Liver (tissue), 3 donors: ENCODE data around the gene PODN.

ENCODE experiments used
- GABPA ChIP-seq, 2 donors: IDR thresholded peaks in 1 of 2; conservative IDR thresholded peaks in 1 of 2; 2 replicates each; pipeline ENCODE4 v1.6.1; 2016; ENCODE audit warnings: antibody characterized with exemption in 2 of 2, mild to moderate bottlenecking in 1 of 2, moderate library complexity in 1 of 2
- HNF4A ChIP-seq, 2 donors: conservative IDR thresholded peaks; 2 replicates each; pipeline ENCODE4 v1.6.1; 2016; ENCODE audit warnings: antibody characterized with exemption in 2 of 2, mild to moderate bottlenecking in 2 of 2
- JUND ChIP-seq, 2 donors: IDR thresholded peaks; 2 replicates each; pipeline ENCODE4 v1.6.1; 2016; ENCODE audit warnings: antibody characterized with exemption in 2 of 2
- RXRA ChIP-seq, 2 donors: IDR thresholded peaks; 2 replicates each; pipeline ENCODE4 v1.6.1; 2017 to 2018; ENCODE audit warnings: antibody characterized with exemption in 2 of 2, mild to moderate bottlenecking in 1 of 2
- YY1 ChIP-seq: IDR thresholded peaks from 2 replicates; pipeline ENCODE4 v1.6.1; 2016; ENCODE audit warnings: antibody characterized with exemption, mild to moderate bottlenecking
- TF ChIP-seq, protein P1 (sequence below): fragments of 150-350 bp; IDR thresholded peaks from 2 replicates; pipeline ENCODE4 v1.5.1; 2017; ENCODE audit warnings: improper control_type of control experiment, low read depth, low read length; ENCODE audit not compliant: missing input control
- TF ChIP-seq, protein P2 (sequence below): IDR thresholded peaks from 2 replicates; pipeline ENCODE4 v1.6.1; 2016; ENCODE audit warnings: antibody characterized with exemption, mild to moderate bottlenecking
- TF ChIP-seq, protein P3 (sequence below): IDR thresholded peaks from 2 replicates; pipeline ENCODE4 v1.6.1; 2016; ENCODE audit warnings: antibody characterized with exemption
- TF ChIP-seq, protein P4 (sequence below): IDR thresholded peaks from 2 replicates; pipeline ENCODE4 v1.6.1; 2016; ENCODE audit warnings: antibody characterized with exemption
- donor health status: healthy.
- donor health status: healthy.

DNA sequence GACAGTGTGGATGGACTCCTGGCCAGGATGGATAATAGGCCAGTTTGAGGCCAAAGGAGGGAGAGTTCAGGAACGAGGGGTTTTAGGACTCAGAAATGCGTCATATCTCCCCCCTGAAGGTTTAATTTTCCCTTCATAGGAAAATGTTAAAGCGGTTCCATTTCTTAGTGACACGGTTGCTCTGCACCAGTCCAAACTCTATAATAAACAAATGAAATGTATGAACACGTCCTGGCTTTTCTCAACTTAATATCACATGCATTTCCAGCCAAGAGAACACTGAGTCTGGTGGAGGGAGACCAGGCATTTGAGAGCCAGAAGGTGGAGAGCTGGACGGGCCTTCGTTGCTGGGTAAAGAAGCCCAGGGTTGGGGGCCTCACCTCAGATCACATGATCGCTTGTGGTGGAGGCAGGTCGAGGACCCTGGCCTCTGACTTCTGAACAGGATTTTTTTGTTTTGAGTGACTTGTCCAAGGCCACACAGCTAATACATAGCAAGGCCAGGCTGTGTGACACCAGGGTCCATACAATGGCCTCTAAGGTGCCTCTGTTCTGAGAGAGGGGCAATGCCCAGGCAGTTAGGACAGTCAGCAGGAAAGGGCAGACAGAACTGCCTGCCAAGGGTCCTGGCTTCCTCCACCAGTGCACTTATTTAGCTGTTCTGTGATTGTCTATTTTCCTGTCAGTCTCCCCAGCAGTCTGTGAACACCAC lies 69.0 kb downstream of the PODN start:
- TF ChIP-seq, protein P1, sequence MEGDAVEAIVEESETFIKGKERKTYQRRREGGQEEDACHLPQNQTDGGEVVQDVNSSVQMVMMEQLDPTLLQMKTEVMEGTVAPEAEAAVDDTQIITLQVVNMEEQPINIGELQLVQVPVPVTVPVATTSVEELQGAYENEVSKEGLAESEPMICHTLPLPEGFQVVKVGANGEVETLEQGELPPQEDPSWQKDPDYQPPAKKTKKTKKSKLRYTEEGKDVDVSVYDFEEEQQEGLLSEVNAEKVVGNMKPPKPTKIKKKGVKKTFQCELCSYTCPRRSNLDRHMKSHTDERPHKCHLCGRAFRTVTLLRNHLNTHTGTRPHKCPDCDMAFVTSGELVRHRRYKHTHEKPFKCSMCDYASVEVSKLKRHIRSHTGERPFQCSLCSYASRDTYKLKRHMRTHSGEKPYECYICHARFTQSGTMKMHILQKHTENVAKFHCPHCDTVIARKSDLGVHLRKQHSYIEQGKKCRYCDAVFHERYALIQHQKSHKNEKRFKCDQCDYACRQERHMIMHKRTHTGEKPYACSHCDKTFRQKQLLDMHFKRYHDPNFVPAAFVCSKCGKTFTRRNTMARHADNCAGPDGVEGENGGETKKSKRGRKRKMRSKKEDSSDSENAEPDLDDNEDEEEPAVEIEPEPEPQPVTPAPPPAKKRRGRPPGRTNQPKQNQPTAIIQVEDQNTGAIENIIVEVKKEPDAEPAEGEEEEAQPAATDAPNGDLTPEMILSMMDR, result no peak
- TF ChIP-seq, protein P2, sequence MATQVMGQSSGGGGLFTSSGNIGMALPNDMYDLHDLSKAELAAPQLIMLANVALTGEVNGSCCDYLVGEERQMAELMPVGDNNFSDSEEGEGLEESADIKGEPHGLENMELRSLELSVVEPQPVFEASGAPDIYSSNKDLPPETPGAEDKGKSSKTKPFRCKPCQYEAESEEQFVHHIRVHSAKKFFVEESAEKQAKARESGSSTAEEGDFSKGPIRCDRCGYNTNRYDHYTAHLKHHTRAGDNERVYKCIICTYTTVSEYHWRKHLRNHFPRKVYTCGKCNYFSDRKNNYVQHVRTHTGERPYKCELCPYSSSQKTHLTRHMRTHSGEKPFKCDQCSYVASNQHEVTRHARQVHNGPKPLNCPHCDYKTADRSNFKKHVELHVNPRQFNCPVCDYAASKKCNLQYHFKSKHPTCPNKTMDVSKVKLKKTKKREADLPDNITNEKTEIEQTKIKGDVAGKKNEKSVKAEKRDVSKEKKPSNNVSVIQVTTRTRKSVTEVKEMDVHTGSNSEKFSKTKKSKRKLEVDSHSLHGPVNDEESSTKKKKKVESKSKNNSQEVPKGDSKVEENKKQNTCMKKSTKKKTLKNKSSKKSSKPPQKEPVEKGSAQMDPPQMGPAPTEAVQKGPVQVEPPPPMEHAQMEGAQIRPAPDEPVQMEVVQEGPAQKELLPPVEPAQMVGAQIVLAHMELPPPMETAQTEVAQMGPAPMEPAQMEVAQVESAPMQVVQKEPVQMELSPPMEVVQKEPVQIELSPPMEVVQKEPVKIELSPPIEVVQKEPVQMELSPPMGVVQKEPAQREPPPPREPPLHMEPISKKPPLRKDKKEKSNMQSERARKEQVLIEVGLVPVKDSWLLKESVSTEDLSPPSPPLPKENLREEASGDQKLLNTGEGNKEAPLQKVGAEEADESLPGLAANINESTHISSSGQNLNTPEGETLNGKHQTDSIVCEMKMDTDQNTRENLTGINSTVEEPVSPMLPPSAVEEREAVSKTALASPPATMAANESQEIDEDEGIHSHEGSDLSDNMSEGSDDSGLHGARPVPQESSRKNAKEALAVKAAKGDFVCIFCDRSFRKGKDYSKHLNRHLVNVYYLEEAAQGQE, result no peak
- TF ChIP-seq JUND (IDR thresholded peaks at IDR 0.05) (no peak), YY1 (no peak), HNF4A (conservative IDR thresholded peaks at IDR 0.05) (no peak), RXRA (IDR thresholded peaks at IDR 0.05) (peak; percentile 29 to 74), GABPA (IDR thresholded peaks at IDR 0.05 in 1 of 2, conservative IDR thresholded peaks at IDR 0.05 in 1 of 2) (no peak)
- TF ChIP-seq, protein P3, sequence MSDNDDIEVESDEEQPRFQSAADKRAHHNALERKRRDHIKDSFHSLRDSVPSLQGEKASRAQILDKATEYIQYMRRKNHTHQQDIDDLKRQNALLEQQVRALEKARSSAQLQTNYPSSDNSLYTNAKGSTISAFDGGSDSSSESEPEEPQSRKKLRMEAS, result no peak
- TF ChIP-seq, protein P4, sequence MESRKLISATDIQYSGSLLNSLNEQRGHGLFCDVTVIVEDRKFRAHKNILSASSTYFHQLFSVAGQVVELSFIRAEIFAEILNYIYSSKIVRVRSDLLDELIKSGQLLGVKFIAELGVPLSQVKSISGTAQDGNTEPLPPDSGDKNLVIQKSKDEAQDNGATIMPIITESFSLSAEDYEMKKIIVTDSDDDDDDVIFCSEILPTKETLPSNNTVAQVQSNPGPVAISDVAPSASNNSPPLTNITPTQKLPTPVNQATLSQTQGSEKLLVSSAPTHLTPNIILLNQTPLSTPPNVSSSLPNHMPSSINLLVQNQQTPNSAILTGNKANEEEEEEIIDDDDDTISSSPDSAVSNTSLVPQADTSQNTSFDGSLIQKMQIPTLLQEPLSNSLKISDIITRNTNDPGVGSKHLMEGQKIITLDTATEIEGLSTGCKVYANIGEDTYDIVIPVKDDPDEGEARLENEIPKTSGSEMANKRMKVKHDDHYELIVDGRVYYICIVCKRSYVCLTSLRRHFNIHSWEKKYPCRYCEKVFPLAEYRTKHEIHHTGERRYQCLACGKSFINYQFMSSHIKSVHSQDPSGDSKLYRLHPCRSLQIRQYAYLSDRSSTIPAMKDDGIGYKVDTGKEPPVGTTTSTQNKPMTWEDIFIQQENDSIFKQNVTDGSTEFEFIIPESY, result no peak
